ENCODE results near the gene NEMP1.
"Not testable (repeated sequence)": the region's sequence is repeated elsewhere in the genome, so short reads cannot be mapped to it uniquely, and the experiment has no call there.

Gene NEMP1

GRCh38 chr12:57078519-57079404 is at the start of gene NEMP1:
Gene NEMP1 (minus strand): TSS chr12:57078791. CDS start chr12:57078745, 46 bp downstream.
- peak; percentile 86 for DNase-seq (ENCODE audit: low read depth)

GRCh38 chr12:57127726-57128518 is 49.3 kb upstream of the NEMP1 start, which contains the start of gene LRP1:
Gene LRP1 (plus strand): TSS chr12:57128483. CDS start chr12:57128965, 482 bp downstream.
- DNase-seq (ENCODE audit: low read depth): peak; percentile 66

DNA sequence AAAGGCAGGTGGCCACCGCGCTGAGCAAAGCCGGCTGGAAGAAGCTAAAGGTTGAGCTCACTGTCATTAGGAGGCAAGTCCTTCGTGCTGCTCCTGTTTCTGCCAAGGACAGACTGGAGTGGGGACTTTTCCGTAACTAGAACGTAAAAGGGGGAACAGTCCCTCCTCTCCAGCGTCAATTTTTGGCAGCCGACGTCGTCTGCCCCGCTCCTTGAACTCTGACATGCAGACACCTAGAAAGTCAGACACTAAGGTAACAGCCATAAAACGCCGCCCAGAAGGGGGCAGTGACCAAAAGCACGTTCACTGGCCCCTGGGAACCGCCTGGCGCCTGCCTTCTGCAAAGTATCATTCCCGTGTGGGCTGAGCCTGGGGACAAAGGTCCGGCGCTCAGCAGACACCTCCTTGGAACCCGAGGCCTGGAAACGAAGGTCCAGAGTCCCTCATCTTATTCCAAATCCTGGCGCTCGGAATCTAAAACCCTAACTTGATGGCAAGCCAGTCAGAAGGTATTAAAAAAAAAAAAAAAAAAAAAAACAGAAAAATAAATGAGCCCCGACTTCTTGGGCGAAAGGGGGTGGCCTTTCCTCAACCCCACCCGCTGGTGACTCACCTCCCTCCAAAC is 48.6 kb upstream of the NEMP1 start:
- DNase-seq (ENCODE audit: low read depth): peak; percentile 61

DNA sequence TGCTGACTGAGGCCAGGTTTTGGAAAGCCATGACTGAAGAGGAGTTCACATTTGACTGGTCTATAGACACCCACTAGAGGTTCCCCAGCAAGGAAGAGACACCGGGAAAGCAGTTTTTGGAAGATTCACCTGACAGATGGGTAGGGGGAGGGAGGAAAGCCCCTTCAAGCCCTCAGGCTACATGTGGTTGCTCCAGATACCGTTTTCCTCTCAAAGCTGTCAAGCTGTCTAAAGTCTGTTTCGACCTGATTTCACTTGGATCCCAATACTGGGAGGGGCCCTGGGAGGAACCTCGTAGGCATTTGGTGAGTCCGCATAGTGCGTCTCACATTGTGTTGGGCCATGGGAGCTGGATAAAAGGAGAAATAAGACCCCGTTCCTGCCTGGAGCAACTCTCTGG is 48.0 kb upstream of the NEMP1 start:
- no peak for DNase-seq (ENCODE audit: low read depth)

GRCh38 chr12:57126061-57126460 is 47.5 kb upstream of the NEMP1 start:
- no peak for DNase-seq (ENCODE audit: low read depth)

DNA sequence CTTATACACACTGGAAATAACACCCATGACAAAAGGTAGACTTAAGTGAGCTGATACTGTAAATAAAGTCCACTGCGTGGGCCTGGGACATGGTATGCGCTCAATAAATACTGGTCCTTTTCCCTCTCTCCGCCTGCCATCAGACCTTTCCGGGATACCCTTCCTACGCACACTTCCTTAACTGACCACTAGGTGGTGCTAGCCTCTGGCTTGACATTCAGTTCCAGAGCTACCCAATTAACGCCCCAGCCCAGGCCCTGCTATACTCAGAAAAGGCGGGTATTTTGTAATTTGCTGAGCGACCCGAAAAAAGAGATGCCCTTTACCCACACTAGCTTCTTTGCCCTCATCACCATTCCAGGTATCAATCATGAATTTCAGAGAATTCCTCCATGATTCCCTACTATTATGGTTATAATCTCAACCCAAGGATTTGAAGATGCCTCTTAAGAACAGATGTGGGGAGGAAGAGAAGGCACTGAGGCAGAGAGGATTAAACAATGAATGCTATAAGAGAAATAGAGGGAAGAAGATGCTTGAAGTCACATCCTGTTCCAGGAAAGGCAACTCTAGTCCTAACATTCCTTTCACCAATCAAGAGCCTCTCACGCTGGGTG is 45.8 kb upstream of the NEMP1 start:
- peak; percentile 41 for DNase-seq (ENCODE audit: low read depth)

- no peak for DNase-seq (ENCODE audit: low read depth)
These were observed 45.2 kb upstream of the NEMP1 start for GRCh38 chr12:57123813-57124212.

DNA sequence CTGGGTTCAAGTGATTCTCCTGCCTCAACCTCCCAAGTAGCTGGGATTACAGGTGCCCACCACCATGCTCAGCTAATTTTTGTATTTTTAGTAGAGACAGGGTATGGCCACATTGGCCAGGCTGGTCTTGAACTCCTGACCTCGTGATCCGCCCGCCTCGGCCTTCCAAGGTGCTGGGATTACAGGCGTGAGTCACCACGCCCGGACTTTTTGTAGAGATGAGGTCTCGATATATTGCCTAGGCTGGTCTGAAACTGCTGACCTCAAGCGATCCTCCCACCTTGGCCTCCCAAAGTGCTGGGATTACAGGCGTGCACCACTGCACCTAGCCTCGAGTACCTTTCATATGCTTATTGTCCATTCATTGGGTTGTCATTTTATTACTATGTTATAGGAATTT is 42.1 kb upstream of the NEMP1 start:
- not testable (repeated sequence) for DNase-seq (ENCODE audit: low read depth)

DNA sequence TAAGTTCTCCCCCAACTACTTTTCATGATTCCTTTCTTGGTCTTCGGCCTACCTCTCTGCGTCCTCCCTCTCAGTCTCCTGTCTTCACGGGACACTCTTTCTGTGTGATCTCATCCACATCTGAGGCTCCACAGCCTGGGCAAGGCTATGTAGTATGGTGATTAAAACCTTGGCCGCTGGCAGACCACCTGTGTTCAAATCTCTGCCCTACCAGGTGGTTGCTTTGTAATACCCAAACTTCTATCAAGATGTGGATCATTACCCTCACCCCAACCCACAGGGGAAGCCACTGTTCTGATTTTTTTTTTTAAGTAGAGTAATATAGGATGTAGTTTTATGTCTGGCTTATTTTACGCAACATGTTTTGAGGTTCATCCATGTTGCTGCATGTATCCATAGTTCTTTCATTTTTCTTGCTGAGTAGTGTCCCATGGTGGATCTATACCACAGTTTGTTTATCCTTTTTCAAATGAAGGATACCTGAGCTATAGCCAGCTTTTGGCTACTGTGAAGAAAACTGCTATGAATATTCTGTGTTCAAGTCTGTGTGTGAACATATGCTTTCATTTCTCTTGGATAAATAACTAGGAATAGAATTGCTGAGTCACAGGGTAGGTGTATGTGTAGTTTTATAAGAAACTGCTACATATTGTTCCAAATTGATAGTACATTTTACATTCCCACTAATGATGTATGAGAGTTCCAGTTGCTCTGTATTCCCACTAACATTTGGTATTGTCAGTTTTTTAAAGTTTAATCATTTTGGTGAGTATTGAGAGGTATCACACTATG is 40.9 kb upstream of the NEMP1 start:
- no peak for DNase-seq (ENCODE audit: low read depth)

GRCh38 chr12:57118711-57119271 is 40.2 kb upstream of the NEMP1 start:
- DNase-seq (ENCODE audit: low read depth): no peak

GRCh38 chr12:57116580-57117281 is 38.1 kb upstream of the NEMP1 start:
- no peak for DNase-seq (ENCODE audit: low read depth)

DNA sequence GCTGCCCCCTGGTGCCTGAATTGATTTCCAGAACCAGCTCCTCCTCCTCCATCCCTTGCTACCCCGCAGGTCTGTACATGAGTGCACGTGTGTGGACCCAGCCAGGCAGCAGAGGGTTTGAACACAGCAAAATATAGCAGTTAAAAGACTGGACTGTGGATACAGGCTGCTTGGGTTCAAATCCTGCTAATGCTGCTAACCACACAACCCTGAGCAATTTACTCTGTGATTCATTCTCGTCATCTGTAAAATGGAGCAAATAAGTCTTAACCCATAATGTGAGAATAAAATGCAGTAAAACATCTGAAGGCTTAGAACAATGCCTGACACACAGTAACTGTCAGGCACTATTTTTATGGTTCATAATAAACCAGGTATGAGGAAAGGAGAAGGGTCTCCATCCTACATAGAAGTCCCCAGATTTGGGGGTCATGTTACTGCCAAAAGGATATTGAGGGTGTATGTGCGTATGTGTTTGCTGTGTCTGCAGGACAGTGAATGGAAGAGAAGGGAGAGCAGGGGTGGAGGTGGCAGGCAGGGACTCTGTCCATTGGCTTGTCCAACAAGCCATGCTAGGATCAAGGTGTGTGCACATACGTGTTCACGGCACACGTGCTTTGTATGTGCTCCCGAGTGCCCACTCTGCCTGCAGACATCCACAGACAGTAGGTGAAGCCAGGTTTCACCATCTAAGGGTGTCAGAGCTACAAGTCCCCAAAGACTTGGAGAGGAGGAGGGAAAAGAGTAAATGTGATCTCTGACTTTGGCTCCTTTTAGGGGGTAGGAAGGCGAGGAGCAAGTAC is 34.1 kb upstream of the NEMP1 start:
- DNase-seq (ENCODE audit: low read depth): no peak

DNA sequence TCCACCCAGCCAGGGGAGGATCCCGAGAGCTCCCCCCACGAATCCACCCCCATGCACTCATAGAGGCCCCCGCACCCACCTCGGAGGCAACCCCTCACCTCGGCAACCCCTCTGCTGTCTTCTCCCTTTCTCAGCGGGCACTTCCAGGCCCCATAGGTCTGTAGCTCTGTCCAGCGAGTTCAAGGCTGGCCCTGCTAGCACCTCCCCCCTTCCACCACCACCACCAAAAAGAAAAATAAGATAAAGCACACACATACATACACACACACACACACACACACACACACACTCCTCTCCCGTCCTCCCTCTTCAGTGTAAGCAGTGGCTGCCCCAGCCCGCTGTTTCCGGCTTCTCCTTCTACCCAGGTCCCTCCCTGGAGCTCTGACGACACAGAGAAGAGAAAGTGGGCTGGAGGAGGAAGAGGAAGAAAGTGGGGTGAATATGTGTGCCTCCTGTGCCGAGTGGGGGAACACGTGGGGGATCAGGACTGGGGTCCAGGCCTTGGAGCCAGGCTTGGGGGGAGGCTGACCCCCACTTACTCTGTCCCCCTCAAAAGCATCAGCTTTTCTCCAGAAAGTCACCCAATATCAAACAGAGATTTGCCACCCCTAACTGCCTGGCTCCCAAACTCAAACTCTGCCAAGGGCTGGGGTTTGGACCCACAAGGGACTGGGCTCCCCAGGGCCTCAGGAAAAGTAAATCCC is 32.6 kb upstream of the NEMP1 start, which contains the start of gene STAT6:
STAT6 (minus strand) TSS at position 332 of the 704 bp plus-strand sequence. CDS start 3,084 bp downstream, outside the sequence.
- DNase-seq (ENCODE audit: low read depth): peak; percentile 65

- peak; percentile 64 for DNase-seq (ENCODE audit: low read depth)
These were observed 31.8 kb upstream of the NEMP1 start for GRCh38 chr12:57110104-57111030.

- DNase-seq (ENCODE audit: low read depth): no peak
These were observed 30.9 kb upstream of the NEMP1 start for GRCh38 chr12:57109207-57110103.

DNA sequence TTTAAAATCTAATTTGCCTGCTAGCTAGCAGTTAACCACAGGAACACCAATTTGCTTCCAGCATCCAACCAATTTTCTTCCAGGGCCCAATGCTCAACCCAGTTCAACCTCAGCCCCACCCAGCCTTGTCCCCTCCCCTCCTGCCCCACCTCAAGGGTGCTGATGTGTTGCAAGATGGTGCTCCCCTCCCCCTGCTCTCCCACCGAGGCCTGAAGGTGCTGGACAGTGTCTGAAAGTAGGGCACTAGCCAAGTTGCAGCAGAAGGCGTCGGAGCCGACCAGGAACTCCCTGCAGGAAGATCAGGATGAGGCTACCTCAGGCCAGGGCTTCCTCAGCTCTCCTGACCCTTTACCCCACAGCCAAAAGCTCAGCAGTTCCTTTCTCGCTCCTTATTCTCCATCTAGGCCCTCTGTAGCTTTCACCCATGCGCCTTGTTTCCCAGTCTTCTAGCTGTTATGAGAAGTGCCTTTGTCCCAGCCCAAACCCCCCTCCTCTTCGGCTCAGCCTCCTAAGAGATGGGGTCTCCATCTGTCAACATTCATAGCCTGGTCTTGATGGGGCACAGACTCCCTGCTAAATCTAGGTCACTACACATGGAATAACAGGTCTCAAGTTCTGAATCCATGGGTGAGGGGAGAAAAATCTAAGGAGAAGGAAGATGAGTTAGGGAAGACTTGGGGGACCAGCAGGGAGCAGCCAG is 29.0 kb upstream of the NEMP1 start:
- no peak for DNase-seq (ENCODE audit: low read depth)

Data from stimulated activated CD8-positive, alpha-beta memory T cell treated with anti-CD3 and anti-CD28 coated beads, Interleukin-12 subunit alpha, Interleukin-12 subunit beta, amount 100 ng/mL, for 4 hours (primary cell).